H1 (cell line): ENCODE measurements around the gene DIP2C. TPM values are rescaled to one million over a fixed set of nuclear protein-coding genes. Genes with fewer than 3 reads are reported as not detected.

Experiments used
- CTCF ChIA-PET: fragments of 300-600 bp; sonication (Branson Sonifier 250); formaldehyde crosslinking; loops from one replicate; lab custom pipeline; 2021; ENCODE audit not compliant: partially characterized antibody; lab: Charles Lee
- POLR2A ChIA-PET: fragments of 300-600 bp; sonication (Branson Sonifier 250); formaldehyde crosslinking; loops from one replicate; lab custom pipeline; 2021; ENCODE audit warnings: inconsistent platforms; ENCODE audit not compliant: partially characterized antibody; lab: Charles Lee
- DNase-seq, 2 experiments: peaks; one replicate each; pipeline versions ENCODE4 v3.0.0 to v3.0.0-alpha.2; 2010 to 2022; ENCODE audit warnings: low spot score in 2 of 2, low read depth in 1 of 2, mixed read lengths in 1 of 2
- FAIRE-seq: peaks from 2 replicates; lab custom pipeline; 2011; peaks lifted over from hg19 to GRCh38; lab: Jason Lieb, UNC
- H2AFZ ChIP-seq: 2 replicates; pipeline ENCODE4 v1.8.1; 2012; ENCODE audit warnings: low read length, inconsistent platforms
- H2AK5ac ChIP-seq: 2 replicates; pipeline ENCODE4 v1.6.1; 2013; ENCODE audit warnings: low read depth, low read length
- H2BK120ac ChIP-seq: replicated peaks from 2 replicates; pipeline ENCODE3; 2013; ENCODE audit warnings: low read depth, low read length, inconsistent platforms
- H2BK12ac ChIP-seq: 2 replicates; pipeline ENCODE4 v1.6.1; 2013; ENCODE audit warnings: low read depth, low read length
- H2BK15ac ChIP-seq: 2 replicates; pipeline ENCODE4 v1.6.1; 2013; ENCODE audit warnings: low read length
- H2BK20ac ChIP-seq: 2 replicates; pipeline ENCODE4 v1.6.1; 2013; ENCODE audit warnings: low read length
- H2BK5ac ChIP-seq: 2 replicates; pipeline ENCODE4 v1.6.1; 2013; ENCODE audit warnings: low read depth, low read length
- H3K14ac ChIP-seq: 2 replicates; pipeline ENCODE4 v1.6.1; 2013; ENCODE audit warnings: inconsistent platforms; ENCODE audit not compliant: insufficient read length
- H3K18ac ChIP-seq: 2 replicates; pipeline ENCODE4 v1.6.1; 2013; ENCODE audit warnings: low read length; ENCODE audit errors: extremely low read depth
- H3K23ac ChIP-seq: 2 replicates; pipeline ENCODE4 v1.6.1; 2013; ENCODE audit warnings: inconsistent platforms; ENCODE audit not compliant: insufficient read length
- H3K23me2 ChIP-seq: 2 replicates; pipeline ENCODE4 v1.6.1; 2013; ENCODE audit warnings: low read depth, low read length
- H3K27ac ChIP-seq: 2 replicates; pipeline ENCODE4 v1.6.1; 2011; ENCODE audit warnings: low read depth, low read length, inconsistent platforms
- H3K27me3 ChIP-seq, 4 experiments: replicated peaks in 1 of 4; 1 replicate in 1 of 4; 2 replicates in 3 of 4; pipeline versions ENCODE4 v1.6.1 to v1.8.1; 2011 to 2013; ENCODE audit warnings: low read length in 3 of 4, mild to moderate bottlenecking in 3 of 4, inconsistent platforms in 2 of 4, mixed read lengths in 2 of 4, moderate library complexity in 1 of 4; ENCODE audit not compliant: control insufficient read depth in 3 of 4, insufficient read depth in 3 of 4; ENCODE audit errors: extremely low read depth in 1 of 4
- H3K36me3 ChIP-seq, 4 experiments: 2 replicates each; pipeline versions ENCODE4 v1.6.1 to v1.8.1; 2011 to 2013; ENCODE audit warnings: mild to moderate bottlenecking in 4 of 4, low read length in 3 of 4, moderate library complexity in 2 of 4, control low read depth in 1 of 4, inconsistent platforms in 1 of 4; ENCODE audit not compliant: insufficient read depth in 4 of 4, control insufficient read depth in 2 of 4
- H3K4ac ChIP-seq: replicated peaks from 2 replicates; pipeline ENCODE3; 2013; ENCODE audit warnings: low read length, low read depth, mixed read lengths, inconsistent platforms; ENCODE audit not compliant: insufficient read length
- H3K4me1 ChIP-seq, 4 experiments: replicated peaks in 1 of 4; 1 replicate in 1 of 4; 2 replicates in 3 of 4; pipeline versions ENCODE4 v1.6.1 to v1.8.1; 2011 to 2013; ENCODE audit warnings: low read length in 3 of 4, inconsistent platforms in 2 of 4, mixed read lengths in 1 of 4; ENCODE audit not compliant: insufficient read depth in 4 of 4, control insufficient read depth in 3 of 4
- H3K4me2 ChIP-seq, 2 experiments: 2 replicates each; pipeline versions ENCODE4 v1.6.1 to v1.8.1; 2011 to 2013; ENCODE audit warnings: low read depth in 2 of 2, low read length in 2 of 2, control low read depth in 1 of 2, inconsistent platforms in 1 of 2, mild to moderate bottlenecking in 1 of 2; ENCODE audit not compliant: insufficient read depth in 1 of 2
- H3K4me3 ChIP-seq, 4 experiments: fragments of 200-600, 300-600 bp in 1 of 4; sonication (generic), shearing (Covaris generic), sonication (Bioruptor Twin) in 1 of 4; 2 replicates each; pipeline versions ENCODE4 v1.5.1 to v1.8.1; 2011 to 2016; ENCODE audit warnings: low read length in 4 of 4, low read depth in 3 of 4, control low read depth in 2 of 4, inconsistent platforms in 2 of 4, mild to moderate bottlenecking in 2 of 4, mixed read lengths in 1 of 4, moderate library complexity in 1 of 4; ENCODE audit not compliant: insufficient read depth in 2 of 4; ENCODE audit errors: extremely low read depth in 1 of 4
- H3K56ac ChIP-seq: replicated peaks from 2 replicates; pipeline ENCODE3; 2013; ENCODE audit warnings: low read depth, mild to moderate bottlenecking, mixed read lengths, low read length, inconsistent platforms; ENCODE audit not compliant: insufficient read length
- H3K79me1 ChIP-seq: 2 replicates; pipeline ENCODE4 v1.6.1; 2013; ENCODE audit warnings: low read depth, low read length, control low read depth
- H3K79me2 ChIP-seq, 2 experiments: 2 replicates each; pipeline versions ENCODE4 v1.6.1 to v1.8.1; 2012 to 2013; ENCODE audit warnings: low read length in 2 of 2, mild to moderate bottlenecking in 2 of 2, inconsistent platforms in 1 of 2; ENCODE audit not compliant: insufficient read depth in 2 of 2, control insufficient read depth in 1 of 2
- H3K9ac ChIP-seq, 4 experiments: replicated peaks in 1 of 4; 1 replicate in 1 of 4; 2 replicates in 3 of 4; pipeline versions ENCODE4 v1.6.1 to v1.8.1; 2011 to 2013; ENCODE audit warnings: low read depth in 3 of 4, low read length in 3 of 4, control low read depth in 2 of 4, mild to moderate bottlenecking in 2 of 4, moderate library complexity in 2 of 4, inconsistent platforms in 1 of 4; ENCODE audit errors: extremely low read depth in 1 of 4
- H3K9me3 ChIP-seq, 2 experiments: 2 replicates each; pipeline versions ENCODE4 v1.6.1 to v1.8.1; 2012 to 2013; ENCODE audit warnings: mild to moderate bottlenecking in 2 of 2, moderate library complexity in 2 of 2, control low read depth in 1 of 2, inconsistent platforms in 1 of 2, low read depth in 1 of 2, low read length in 1 of 2, mixed read lengths in 1 of 2; ENCODE audit not compliant: insufficient read depth in 2 of 2
- H4K20me1 ChIP-seq, 2 experiments: replicated peaks in 1 of 2; 2 replicates each; pipeline versions ENCODE3 to v1.8.1; 2011 to 2013; ENCODE audit warnings: inconsistent platforms in 2 of 2, low read length in 2 of 2, mild to moderate bottlenecking in 1 of 2; ENCODE audit not compliant: insufficient read depth in 2 of 2, control insufficient read depth in 1 of 2
- H4K5ac ChIP-seq: 2 replicates; pipeline ENCODE4 v1.6.1; 2013; ENCODE audit warnings: low read length, low read depth, mixed read lengths, inconsistent platforms; ENCODE audit not compliant: insufficient read length
- H4K8ac ChIP-seq: 2 replicates; pipeline ENCODE4 v1.8.0; 2013; ENCODE audit warnings: mild to moderate bottlenecking, moderate library complexity, low read length, inconsistent platforms; ENCODE audit not compliant: insufficient read depth; ENCODE audit errors: extremely low read depth
- H4K91ac ChIP-seq: replicated peaks from 2 replicates; pipeline ENCODE3; 2013; ENCODE audit warnings: low read length, mixed read lengths, inconsistent platforms; ENCODE audit not compliant: insufficient read length
- CBX8 ChIP-seq: fragments of 300-800, 300-1000 bp; sonication (generic); IDR thresholded peaks from 2 replicates; pipeline ENCODE4 v1.7.1; 2016; ENCODE audit warnings: low read depth, low read length, borderline replicate concordance
- CHD1 ChIP-seq: IDR thresholded peaks from 2 replicates; pipeline ENCODE4 v1.6.1; 2012; ENCODE audit warnings: low read depth, low read length, improper control_type of control experiment
- CREB1 ChIP-seq: IDR thresholded peaks from 2 replicates; pipeline ENCODE4 v1.6.1; 2012; ENCODE audit warnings: inconsistent platforms
- GTF2F1 ChIP-seq: IDR thresholded peaks from 2 replicates; pipeline ENCODE4 v1.6.1; 2012; ENCODE audit warnings: low read depth, low read length, improper control_type of control experiment, borderline replicate concordance
- JUND ChIP-seq: IDR thresholded peaks from 2 replicates; pipeline ENCODE4 v1.6.1; 2011; ENCODE audit warnings: mild to moderate bottlenecking, improper control_type of control experiment, low read length
- KDM5A ChIP-seq: fragments of 200-600 bp; IDR thresholded peaks from 2 replicates; pipeline ENCODE4 v1.7.1; 2012; ENCODE audit warnings: mild to moderate bottlenecking, low read length, inconsistent platforms, mixed read lengths
- POU5F1 ChIP-seq: IDR thresholded peaks from 2 replicates; pipeline ENCODE4 v1.6.1; 2011; ENCODE audit warnings: low read depth, mild to moderate bottlenecking, low read length, moderate library complexity
- RNF2 ChIP-seq: fragments of 200-900, 300-1000 bp; sonication (generic); IDR thresholded peaks from 2 replicates; pipeline ENCODE4 v1.7.1; 2016; ENCODE audit warnings: borderline replicate concordance, low read depth, mild to moderate bottlenecking, antibody characterized with exemption, low read length; ENCODE audit not compliant: poor library complexity, severe bottlenecking; ENCODE audit errors: missing control alignments
- TAF7 ChIP-seq: optimal IDR thresholded peaks from 2 replicates; pipeline ENCODE3; 2011; ENCODE audit warnings: low read depth, mild to moderate bottlenecking, inconsistent platforms, low read length, moderate library complexity, borderline replicate concordance
- TBP ChIP-seq: IDR thresholded peaks from 2 replicates; pipeline ENCODE4 v1.6.1; 2011; ENCODE audit warnings: low read depth, low read length, improper control_type of control experiment
- TEAD4 ChIP-seq: IDR thresholded peaks from 2 replicates; pipeline ENCODE4 v1.6.1; 2012; ENCODE audit warnings: low read depth, low read length, inconsistent platforms, mixed read lengths
- WGBS, 2 experiments: shearing (Covaris generic) in 1 of 2; methylation state at CpG; one replicate each; pipeline versions ENCODE4 v1.1.6 to v1.1.7; 2013 to 2015; ENCODE audit warnings: low lambda C conversion rate in 2 of 2, mixed read lengths in 2 of 2, inconsistent platforms in 1 of 2, low coverage in 1 of 2, missing lambda C conversion rate in 1 of 2; ENCODE audit not compliant: insufficient replicate concordance in 2 of 2, insufficient coverage in 1 of 2, insufficient read length in 1 of 2; ENCODE audit errors: extremely low coverage in 1 of 2, missing lambda C conversion rate in 1 of 2; 5-methylcytosine and 5-hydroxymethylcytosine counted together
- polyA plus RNA-seq, 7 experiments: library from polyadenylated mRNA; depleted of rRNA in 3 of 7; stranded (reverse) in 5 of 7; unstranded in 2 of 7; fragments of >200 nt in 5 of 7; fragments of 200-250 nt in 2 of 7; gene quantifications; 1 replicate in 5 of 7; 2 replicates in 1 of 7; 4 replicates in 1 of 7; pipeline versions ENCODE4 v1.2.1 to v1.2.3, GENCODE V29; 2011 to 2013; ENCODE audit warnings: missing spikeins in 2 of 7, mixed read lengths in 2 of 7
- total RNA-seq: library from RNA; stranded (reverse); fragmentation: NEBNext Ultra II Directional; extraction: Animal tissue kit (Norgen Biotek cat#: 25700); gene quantifications from 2 replicates; pipeline ENCODE4 v1.2.1, GENCODE V29; 2021

Gene DIP2C
- total and polyA plus RNA-seq, 2 of the 8 experiments (the other 6 are each of a cell fraction or from before 2014, with no cell fraction given), result 3.8 to 9.3 TPM

- Histone ChIP-seq H3K36me3 (no peaks in the 10 kb centered on the region; a peak in 1 of 8 replicates), H2BK12ac (no peak overlapping the region), H2BK120ac (no peak overlapping the region), H3K23me2 (peaks cover 11% of the 10 kb centered on the region), H4K5ac (no peak overlapping the region), H3K4me3 (no peak overlapping the region), H3K4ac (no peak overlapping the region), H3K56ac (no peak overlapping the region), H3K9me3 (peaks cover 0 to 4% of the 10 kb centered on the region in 2 experiments; a peak in 3 of 4 replicates), H2BK15ac (no peak overlapping the region), H3K4me1 (no peaks in the 10 kb centered on the region), H3K18ac (no peak overlapping the region), H3K27me3 (no peaks in the 10 kb centered on the region), H3K79me2 (peaks cover 15 to 36% of the 10 kb centered on the region in 2 experiments), H3K14ac (no peak overlapping the region), H4K8ac (no peak overlapping the region), H4K91ac (no peak overlapping the region), H2AK5ac (no peak overlapping the region), H3K27ac (no peak overlapping the region), H2BK5ac (no peak overlapping the region), H3K9ac (no peak overlapping the region), H3K4me2 (no peak overlapping the region), H4K20me1 (peaks cover 3 to 21% of the 10 kb centered on the region in 2 experiments), H2BK20ac (no peak overlapping the region), H3K79me1 (peaks cover 22% of the 10 kb centered on the region)
- DNase-seq, result peak in 1 of 2 experiments; percentile 33
- WGBS, 2 experiments, result 86% methylated on average over 24 of the region's 26 CpGs; no CpG with 5 or more reads in 1 of the 2 experiments
- POLR2A ChIA-PET, result no interaction called here
- CTCF ChIA-PET, result interaction anchor here (0.7 kb wide), 1 partner anchor 810 kb away, joined by 3 read pairs; no protein-coding TSS in a partner anchor
- no peak for TF ChIP-seq TEAD4
- no peak for TF ChIP-seq GTF2F1
- TF ChIP-seq RNF2, result no peak
- TF ChIP-seq TBP, result no peak
- no peak for TF ChIP-seq CREB1
- TF ChIP-seq CHD1, result no peak
- TF ChIP-seq TAF7, result no peak
- TF ChIP-seq JUND, result no peak
- no peak for TF ChIP-seq POU5F1
- TF ChIP-seq KDM5A, result no peak
- no peak for TF ChIP-seq CBX8
- TF ChIP-seq, all 59 proteins: peak for 0
- Histone ChIP-seq H3K23ac (no peak overlapping the region), H2AFZ (no peak overlapping the region)
- no peak for FAIRE-seq
Observed at GRCh38 chr10:670990-671389, 18.5 kb downstream of the DIP2C start.
